Endothelial cell of hepatic sinusoid (primary cell): ENCODE data around the gene YTHDF1.

Experiments
- in situ Hi-C: cut with HindIII; loops from 2 replicates; pipeline ENCODE4 v1.10.0; 2017; ENCODE audit warnings: low sequenced_read_pairs

Gene YTHDF1

DNA sequence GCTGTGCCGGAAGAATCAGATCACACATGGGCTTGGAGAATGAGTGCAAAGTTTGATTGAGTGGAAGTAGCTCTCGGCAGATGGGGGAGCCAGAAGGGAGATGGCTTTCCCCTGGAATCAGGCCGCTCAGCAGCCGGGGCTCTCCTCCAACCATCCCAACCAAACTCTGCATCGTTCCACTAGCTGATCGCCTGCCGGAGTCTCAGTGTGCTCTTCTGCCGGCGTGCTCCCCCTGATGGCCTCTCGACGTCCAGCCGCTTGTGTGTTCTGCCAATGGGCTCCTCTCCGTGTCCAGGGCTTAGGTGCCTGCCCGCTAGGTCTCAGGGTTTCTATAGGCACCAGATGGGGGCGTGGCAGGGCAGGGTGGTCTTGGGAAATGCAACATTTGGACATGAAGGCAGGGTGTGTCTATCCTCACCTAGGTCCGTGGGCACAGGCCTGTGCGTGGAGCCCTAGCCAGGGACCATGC, 14.9 kb upstream of the YTHDF1 start:
- in situ Hi-C loops: no loop called here

GRCh38 chr20:63228806-63229205, 12.9 kb upstream of the YTHDF1 start:
- in situ Hi-C loops: no loop called here

- in situ Hi-C loops: no loop called here
Observed at GRCh38 chr20:63227260-63227659, 11.3 kb upstream of the YTHDF1 start.

DNA sequence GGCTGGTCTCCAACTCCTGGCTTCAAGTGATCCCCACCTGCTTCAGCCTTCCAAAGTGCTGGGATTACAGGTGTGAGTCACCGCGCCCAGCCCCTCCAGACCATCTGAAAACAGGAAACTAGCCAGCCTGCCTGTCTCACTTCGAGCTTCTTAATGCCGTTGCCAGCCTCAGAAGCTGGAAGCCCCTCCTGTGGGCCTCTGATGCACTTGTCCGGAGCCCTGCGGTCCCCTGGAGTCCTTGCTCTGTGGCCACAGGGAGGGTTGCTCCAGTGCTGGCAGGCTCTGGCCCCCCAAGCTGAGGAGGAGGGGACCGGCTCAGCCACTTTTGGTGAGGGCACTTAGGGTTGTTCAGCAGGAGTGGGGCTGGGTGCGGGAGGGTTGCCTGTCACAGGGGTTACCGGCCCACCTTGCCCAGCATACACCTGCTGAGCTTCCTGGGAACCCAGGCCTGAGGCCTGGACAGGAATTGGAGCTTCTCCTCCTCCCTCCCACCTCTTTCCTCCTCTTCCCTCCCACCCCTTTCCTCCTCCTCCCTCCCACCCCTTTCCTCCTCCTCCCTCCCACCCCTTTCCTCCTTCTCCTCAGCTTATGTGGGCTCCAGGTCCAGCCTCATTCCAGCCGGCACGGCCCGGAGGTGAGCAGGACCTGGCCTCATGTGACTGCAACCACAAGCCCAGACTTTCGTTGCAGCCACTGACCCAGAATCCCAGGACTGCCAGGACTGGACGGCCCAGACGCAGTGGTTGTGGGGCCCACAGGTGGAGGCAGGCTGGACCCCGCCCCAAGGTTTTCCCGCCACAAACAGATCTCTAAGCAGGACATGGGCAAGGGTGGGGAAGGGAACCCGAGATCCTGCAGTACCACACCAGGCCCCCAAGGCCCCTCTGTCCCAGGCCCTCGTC, 10.4 kb upstream of the YTHDF1 start:
- in situ Hi-C loops: no loop called here

- in situ Hi-C loops: no loop called here
Observed at GRCh38 chr20:63225082-63225454, 9.1 kb upstream of the YTHDF1 start.

GRCh38 chr20:63224412-63225081, 8.6 kb upstream of the YTHDF1 start:
- in situ Hi-C loops: loop anchor here (5.0 to 25.0 kb wide), 5 partner anchors 53 to 287 kb away; partner anchors contain the start of genes DIDO1 and GID8

DNA sequence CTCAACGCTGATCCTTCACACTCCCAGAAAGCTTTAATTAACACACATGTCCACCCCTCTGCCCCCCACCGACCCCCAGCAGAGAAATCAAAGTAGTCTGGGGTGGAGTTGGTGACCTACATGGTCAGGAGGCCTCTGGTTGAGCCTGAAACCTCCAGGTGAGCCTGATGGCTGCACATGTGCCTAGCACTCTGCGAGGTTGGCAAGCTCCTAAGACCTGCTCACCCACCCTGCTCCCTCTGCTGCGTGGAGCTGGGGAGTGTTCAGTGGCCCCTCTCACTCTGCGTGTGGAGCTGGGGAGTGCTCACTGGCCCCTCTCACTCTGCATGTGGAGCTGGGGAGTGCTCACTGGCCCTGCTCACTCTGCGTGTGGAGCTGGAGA, 7.9 kb upstream of the YTHDF1 start:
- in situ Hi-C loops: loop anchor here (5.0 to 25.0 kb wide), 5 partner anchors 53 to 287 kb away; partner anchors contain the start of genes DIDO1 and GID8

- in situ Hi-C loops: loop anchor here (5.0 to 25.0 kb wide), 5 partner anchors 54 to 286 kb away; partner anchors contain the start of genes DIDO1 and GID8
Observed at GRCh38 chr20:63223121-63223825, 7.3 kb upstream of the YTHDF1 start.

GRCh38 chr20:63222541-63222940, 6.6 kb upstream of the YTHDF1 start:
- in situ Hi-C loops: loop anchor here (5.0 to 25.0 kb wide), 5 partner anchors 55 to 285 kb away; partner anchors contain the start of genes DIDO1 and GID8

DNA sequence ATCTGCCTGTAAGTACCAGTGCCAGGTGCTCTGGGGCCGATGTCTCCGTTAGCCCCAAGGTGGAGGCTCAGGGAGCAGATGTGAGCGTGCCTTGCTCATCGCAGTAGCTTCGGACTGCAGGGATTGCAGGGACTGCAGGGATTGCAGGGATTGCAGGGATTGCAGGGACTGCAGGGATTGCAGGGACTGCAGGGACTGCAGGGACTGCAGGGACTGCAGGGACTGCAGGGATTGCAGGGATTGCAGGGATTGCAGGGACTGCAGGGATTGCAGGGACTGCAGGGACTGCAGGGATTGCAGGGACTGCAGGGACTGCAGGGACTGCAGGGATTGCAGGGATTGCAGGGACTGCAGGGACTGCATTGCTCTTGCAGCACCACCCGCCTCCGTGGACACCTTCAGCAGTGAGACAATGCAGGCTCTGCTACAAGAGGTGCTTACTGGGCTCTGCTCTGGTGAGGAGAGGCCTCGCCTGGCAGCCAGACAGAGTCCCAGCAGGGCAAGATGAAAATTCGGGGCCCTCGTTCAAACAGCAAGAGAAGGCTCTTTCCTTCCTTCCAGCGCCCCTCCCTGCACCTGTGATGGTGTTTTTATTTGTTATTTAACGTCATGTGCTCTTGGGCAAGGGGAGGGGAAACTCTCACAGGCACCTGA, 5.6 kb upstream of the YTHDF1 start:
- in situ Hi-C loops: loop anchor here (5.0 to 25.0 kb wide), 5 partner anchors 56 to 284 kb away; partner anchors contain the start of genes DIDO1 and GID8

- in situ Hi-C loops: loop anchor here (5.0 to 25.0 kb wide), 5 partner anchors 56 to 284 kb away; partner anchors contain the start of genes DIDO1 and GID8
Observed at GRCh38 chr20:63220696-63221399, 4.9 kb upstream of the YTHDF1 start.

GRCh38 chr20:63219866-63220521, 4.1 kb upstream of the YTHDF1 start:
- in situ Hi-C loops: loop anchor here (5.0 to 25.0 kb wide), 5 partner anchors 57 to 283 kb away; partner anchors contain the start of genes DIDO1 and GID8

- in situ Hi-C loops: loop anchor here (25.0 kb wide), 1 partner anchor 282 kb away; the partner anchor contains the start of genes DIDO1 and GID8
Observed at GRCh38 chr20:63219447-63219821, 3.5 kb upstream of the YTHDF1 start.

GRCh38 chr20:63218701-63219446, 2.9 kb upstream of the YTHDF1 start:
- in situ Hi-C loops: loop anchor here (25.0 kb wide), 1 partner anchor 282 kb away; the partner anchor contains the start of genes DIDO1 and GID8

DNA sequence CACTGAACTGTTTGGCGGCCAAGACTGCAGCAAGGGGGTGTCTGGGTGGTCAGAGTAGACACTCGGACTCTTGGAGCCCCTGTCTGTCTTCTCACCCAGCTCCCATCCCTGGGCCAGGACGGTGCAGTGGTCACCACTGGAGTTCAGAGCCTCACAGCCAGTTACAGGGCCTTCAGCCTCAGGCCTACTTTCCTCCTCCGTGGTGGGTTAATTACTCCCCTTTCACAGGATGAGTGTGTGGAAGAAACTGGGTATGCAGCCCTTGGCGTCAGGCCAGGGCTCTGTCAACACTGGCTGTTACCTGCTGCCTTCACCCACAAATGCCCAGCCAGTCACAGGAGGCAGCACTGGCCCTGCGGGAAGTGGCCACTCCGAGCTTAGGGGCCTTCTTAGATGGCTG, 1.8 kb upstream of the YTHDF1 start:
- in situ Hi-C loops: loop anchor here (25.0 kb wide), 1 partner anchor 280 kb away; the partner anchor contains the start of genes DIDO1 and GID8

DNA sequence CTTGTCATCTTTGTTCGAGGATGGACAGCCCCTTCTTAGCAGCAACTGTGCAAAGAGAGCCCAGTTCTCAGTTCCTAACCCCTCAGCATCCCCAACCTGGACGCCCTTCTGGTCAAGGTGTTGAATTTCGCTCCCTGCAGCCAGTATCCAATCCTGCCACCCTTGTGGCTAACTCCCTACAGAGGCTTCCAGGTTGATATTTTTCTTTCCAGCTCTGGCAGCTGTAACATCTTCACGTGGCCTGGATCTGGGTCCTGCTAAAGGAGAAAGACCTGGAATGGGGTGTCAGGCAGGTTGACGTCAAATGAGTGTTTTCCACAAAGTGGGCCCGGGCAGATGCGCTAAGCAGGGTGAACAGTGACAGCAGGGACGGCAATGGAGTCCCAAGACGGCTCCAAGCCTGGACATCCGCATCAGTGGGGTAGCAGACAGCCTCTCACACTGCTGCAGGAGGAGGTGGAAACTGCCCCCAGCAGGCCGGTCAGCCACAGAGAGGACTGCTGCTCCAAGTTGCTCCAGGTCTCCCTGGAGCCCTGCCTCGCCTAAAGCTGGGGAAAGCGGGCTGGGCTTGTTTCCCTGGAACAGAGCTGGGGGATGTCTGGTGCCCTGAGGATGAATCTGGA, 1.0 kb upstream of the YTHDF1 start:
- in situ Hi-C loops: loop anchor here (25.0 kb wide), 1 partner anchor 280 kb away; the partner anchor contains the start of genes DIDO1 and GID8
